ENCODE results near the gene GINS1. TPM values are rescaled to one million over a fixed set of nuclear protein-coding genes. Genes with fewer than 3 reads are reported as not detected.
"Not testable (repeated sequence)": the region's sequence is repeated elsewhere in the genome, so short reads cannot be mapped to it uniquely, and the experiment has no call there.

The GINS1 gene
- total and polyA plus RNA-seq, 4 donors, result 7.9 to 14.8 (median 12.5) TPM

- H3K4me1 ChIP-seq (ENCODE audit: control insufficient read depth, insufficient read depth, low read length), result no peaks in the 10 kb centered on the region
- H3K4me3 ChIP-seq (ENCODE audit: low read depth, low read length), result no peak overlapping the region
- no peak overlapping the region for H3K27ac ChIP-seq (ENCODE audit: low read depth, low read length)
- no peaks in the 10 kb centered on the region for H3K9me3 ChIP-seq (ENCODE audit: control insufficient read depth, insufficient read depth, low read length)
- no peaks in the 10 kb centered on the region for H3K27me3 ChIP-seq (ENCODE audit: control insufficient read depth, insufficient read depth, low read length)
- H3K36me3 ChIP-seq (ENCODE audit: control insufficient read depth, insufficient read depth, low read length), result peaks cover 58% of the 10 kb centered on the region
- no peak for DNase-seq (ENCODE audit: low read depth in 4 of 6, low spot score in 6 of 6)
- 92% methylated on average over 13 of the region's 13 CpGs for WGBS (ENCODE audit: insufficient coverage)
These were observed 62.1 kb downstream of the GINS1 start for GRCh38 chr20:25469558-25469957.

DNA sequence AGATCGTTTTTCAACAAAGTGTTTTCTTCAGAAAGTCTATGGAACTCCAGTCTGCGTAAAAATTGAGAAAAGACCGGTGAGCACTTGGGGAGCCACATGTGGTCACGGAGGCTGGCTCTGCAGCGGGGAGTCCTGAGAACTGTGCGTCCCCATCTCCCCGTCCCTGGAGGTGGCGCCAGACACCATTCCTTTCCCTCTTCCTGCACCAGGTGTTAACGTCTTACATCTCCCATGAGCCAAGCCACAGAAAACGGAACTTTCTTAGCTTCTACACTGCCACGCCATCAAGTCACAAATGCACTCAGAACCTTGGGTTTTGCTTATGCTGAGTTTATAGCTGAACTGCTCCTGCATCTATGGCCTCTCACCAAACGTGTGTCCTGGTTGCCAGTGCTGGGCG lies 62.6 kb downstream of the GINS1 start:
- DNase-seq (ENCODE audit: low read depth in 4 of 6, low spot score in 6 of 6), result peak in 3 of 6 donors; percentile 7 to 53 (median 51)
- H3K4me1 ChIP-seq (ENCODE audit: control insufficient read depth, insufficient read depth, low read length), result no peaks in the 10 kb centered on the region
- H3K27me3 ChIP-seq (ENCODE audit: control insufficient read depth, insufficient read depth, low read length), result no peaks in the 10 kb centered on the region
- H3K27ac ChIP-seq (ENCODE audit: low read depth, low read length), result no peak overlapping the region
- H3K9me3 ChIP-seq (ENCODE audit: control insufficient read depth, insufficient read depth, low read length), result no peaks in the 10 kb centered on the region
- no peak overlapping the region for H3K4me3 ChIP-seq (ENCODE audit: low read depth, low read length)
- WGBS (ENCODE audit: insufficient coverage), result 72% methylated on average over 12 of the region's 13 CpGs
- H3K36me3 ChIP-seq (ENCODE audit: control insufficient read depth, insufficient read depth, low read length), result peaks cover 56% of the 10 kb centered on the region

DNA sequence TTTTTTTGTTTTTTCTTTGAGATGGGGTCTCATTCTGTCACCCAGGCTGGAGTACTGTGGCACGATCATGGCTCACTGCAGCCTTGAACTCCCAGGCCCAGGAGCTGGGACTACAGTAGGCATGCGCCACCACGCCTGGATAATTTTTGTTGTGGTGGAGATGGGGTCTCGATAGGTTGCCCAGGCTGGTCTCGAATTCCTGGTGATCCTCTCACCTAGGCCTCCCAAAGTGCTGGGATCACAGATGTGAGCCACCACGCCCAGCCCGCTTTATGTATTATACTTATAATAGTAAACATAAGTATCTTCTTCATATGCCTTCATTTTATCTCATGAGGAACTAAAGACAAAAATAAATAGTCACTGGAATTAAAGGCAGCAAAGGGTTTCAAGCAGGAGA lies 63.5 kb downstream of the GINS1 start:
- Histone ChIP-seq H3K27ac (ENCODE audit: low read depth, low read length) (no peak overlapping the region), H3K27me3 (ENCODE audit: control insufficient read depth, insufficient read depth, low read length) (no peaks in the 10 kb centered on the region), H3K4me1 (ENCODE audit: control insufficient read depth, insufficient read depth, low read length) (no peaks in the 10 kb centered on the region), H3K9me3 (ENCODE audit: control insufficient read depth, insufficient read depth, low read length) (no peaks in the 10 kb centered on the region), H3K36me3 (ENCODE audit: control insufficient read depth, insufficient read depth, low read length) (peaks cover 56% of the 10 kb centered on the region), H3K4me3 (ENCODE audit: low read depth, low read length) (no peak overlapping the region)
- 94% methylated on average over 2 of the region's 7 CpGs for WGBS (ENCODE audit: insufficient coverage)
- no peak for DNase-seq (ENCODE audit: low read depth in 4 of 6, low spot score in 6 of 6)

- H3K36me3 ChIP-seq (ENCODE audit: control insufficient read depth, insufficient read depth, low read length), result peaks cover 63% of the 10 kb centered on the region
- not testable (repeated sequence) for H3K4me1 ChIP-seq (ENCODE audit: control insufficient read depth, insufficient read depth, low read length); H3K27me3 ChIP-seq (ENCODE audit: control insufficient read depth, insufficient read depth, low read length); H3K27ac ChIP-seq (ENCODE audit: low read depth, low read length); H3K9me3 ChIP-seq (ENCODE audit: control insufficient read depth, insufficient read depth, low read length); DNase-seq (ENCODE audit: low read depth in 4 of 6, low spot score in 6 of 6); H3K4me3 ChIP-seq (ENCODE audit: low read depth, low read length)
- WGBS (ENCODE audit: insufficient coverage), result no CpG with 5 or more reads among the region's 2 CpGs
These were observed 65.8 kb downstream of the GINS1 start for GRCh38 chr20:25473297-25473696.

- no peaks in the 10 kb centered on the region for H3K4me1 ChIP-seq (ENCODE audit: control insufficient read depth, insufficient read depth, low read length)
- no peak for DNase-seq (ENCODE audit: low read depth in 4 of 6, low spot score in 6 of 6)
- no peaks in the 10 kb centered on the region for H3K27me3 ChIP-seq (ENCODE audit: control insufficient read depth, insufficient read depth, low read length)
- no peaks in the 10 kb centered on the region for H3K9me3 ChIP-seq (ENCODE audit: control insufficient read depth, insufficient read depth, low read length)
- 95% methylated on average over 52 of the region's 52 CpGs for WGBS (ENCODE audit: insufficient coverage)
- H3K27ac ChIP-seq (ENCODE audit: low read depth, low read length), result no peak overlapping the region
- H3K4me3 ChIP-seq (ENCODE audit: low read depth, low read length), result no peak overlapping the region
- peaks cover 75% of the 10 kb centered on the region for H3K36me3 ChIP-seq (ENCODE audit: control insufficient read depth, insufficient read depth, low read length)
These were observed 68.9 kb downstream of the GINS1 start for GRCh38 chr20:25476106-25477013.

DNA sequence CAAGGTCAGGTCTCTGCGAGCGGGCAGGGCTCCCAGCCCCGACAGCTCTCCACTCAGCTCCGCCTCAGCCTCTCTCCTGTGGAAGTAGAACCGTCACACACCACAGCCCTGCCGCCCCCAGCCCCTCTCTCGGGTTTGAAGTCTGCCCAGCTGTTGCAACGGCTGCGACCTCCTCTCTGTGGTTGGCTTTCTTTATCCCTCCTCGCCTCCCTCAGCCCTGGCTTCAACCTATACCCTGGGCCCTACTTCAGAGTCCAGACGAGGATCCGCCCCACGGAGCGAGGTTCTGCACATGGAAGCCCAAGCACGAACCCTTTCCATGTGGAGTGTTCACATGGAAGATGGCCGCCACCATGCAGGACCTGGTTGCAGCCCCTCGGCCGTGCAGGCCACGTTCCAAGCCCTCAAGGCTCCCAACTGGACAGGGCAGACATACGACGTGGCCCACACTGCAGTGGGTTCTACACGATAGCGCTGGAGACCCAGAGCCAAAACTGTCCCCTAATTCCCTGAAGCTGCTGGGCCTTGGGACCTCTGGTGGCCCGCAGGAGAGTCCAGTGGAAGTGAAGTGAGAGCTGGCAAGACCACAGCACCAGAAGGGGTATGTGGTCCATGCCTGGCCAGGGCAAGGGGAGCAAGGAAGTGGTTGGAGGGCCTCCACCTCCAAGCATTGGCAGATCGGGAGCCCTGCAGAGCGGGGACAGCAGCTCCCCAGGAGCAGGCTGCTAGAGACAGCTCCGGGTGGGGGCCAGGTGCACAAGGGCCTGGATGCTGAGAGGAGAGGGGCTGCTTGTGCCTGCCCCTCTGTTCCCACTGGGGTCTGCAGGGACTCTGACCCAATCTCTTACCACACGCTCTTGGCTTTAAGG lies 69.8 kb downstream of the GINS1 start:
- DNase-seq (ENCODE audit: low read depth in 4 of 6, low spot score in 6 of 6), result no peak
- H3K9me3 ChIP-seq (ENCODE audit: control insufficient read depth, insufficient read depth, low read length), result no peaks in the 10 kb centered on the region
- no peaks in the 10 kb centered on the region for H3K4me1 ChIP-seq (ENCODE audit: control insufficient read depth, insufficient read depth, low read length)
- no peak overlapping the region for H3K27ac ChIP-seq (ENCODE audit: low read depth, low read length)
- 95% methylated on average over 25 of the region's 28 CpGs for WGBS (ENCODE audit: insufficient coverage)
- H3K4me3 ChIP-seq (ENCODE audit: low read depth, low read length), result no peak overlapping the region
- H3K27me3 ChIP-seq (ENCODE audit: control insufficient read depth, insufficient read depth, low read length), result no peaks in the 10 kb centered on the region
- H3K36me3 ChIP-seq (ENCODE audit: control insufficient read depth, insufficient read depth, low read length), result peaks cover 83% of the 10 kb centered on the region

DNA sequence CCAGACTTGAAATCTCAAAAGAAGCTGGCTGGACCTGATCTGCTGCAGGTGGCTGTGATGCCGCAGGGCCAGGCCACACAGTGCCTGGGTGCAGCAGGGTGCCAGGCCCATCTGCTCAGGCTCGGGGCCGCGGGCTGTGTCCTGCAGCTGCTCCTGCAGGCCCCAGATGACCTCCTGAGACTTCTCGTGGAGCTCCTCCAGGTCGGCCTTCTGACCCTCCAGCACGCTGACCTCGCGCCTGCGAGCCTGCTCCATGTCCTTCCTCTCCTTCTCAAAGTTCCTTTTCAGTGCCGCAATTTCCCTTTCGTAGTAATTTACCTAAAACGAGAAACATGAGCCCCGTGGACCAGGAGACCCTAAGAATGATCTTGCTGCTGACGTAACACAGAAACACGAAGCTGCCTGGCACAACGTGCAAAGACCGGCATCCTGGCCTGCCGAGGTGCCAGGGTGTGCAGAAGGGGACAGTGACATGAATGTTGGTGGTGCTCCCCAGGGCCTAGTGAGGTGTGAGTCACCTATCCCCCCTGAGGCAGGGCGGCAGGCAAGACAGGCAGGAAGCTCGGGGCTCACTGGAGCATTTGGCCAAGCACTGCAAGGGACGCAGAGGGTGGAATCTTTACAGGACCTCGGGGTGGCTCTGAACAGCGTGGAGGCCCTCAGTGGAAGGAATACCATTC lies 71.6 kb downstream of the GINS1 start:
- DNase-seq (ENCODE audit: low read depth in 4 of 6, low spot score in 6 of 6), result no peak
- Histone ChIP-seq H3K27me3 (ENCODE audit: control insufficient read depth, insufficient read depth, low read length) (no peaks in the 10 kb centered on the region), H3K27ac (ENCODE audit: low read depth, low read length) (no peak overlapping the region), H3K4me1 (ENCODE audit: control insufficient read depth, insufficient read depth, low read length) (no peaks in the 10 kb centered on the region), H3K36me3 (ENCODE audit: control insufficient read depth, insufficient read depth, low read length) (peaks cover 85% of the 10 kb centered on the region), H3K9me3 (ENCODE audit: control insufficient read depth, insufficient read depth, low read length) (no peaks in the 10 kb centered on the region), H3K4me3 (ENCODE audit: low read depth, low read length) (no peak overlapping the region)
- 93% methylated on average over 24 of the region's 24 CpGs for WGBS (ENCODE audit: insufficient coverage)

DNA sequence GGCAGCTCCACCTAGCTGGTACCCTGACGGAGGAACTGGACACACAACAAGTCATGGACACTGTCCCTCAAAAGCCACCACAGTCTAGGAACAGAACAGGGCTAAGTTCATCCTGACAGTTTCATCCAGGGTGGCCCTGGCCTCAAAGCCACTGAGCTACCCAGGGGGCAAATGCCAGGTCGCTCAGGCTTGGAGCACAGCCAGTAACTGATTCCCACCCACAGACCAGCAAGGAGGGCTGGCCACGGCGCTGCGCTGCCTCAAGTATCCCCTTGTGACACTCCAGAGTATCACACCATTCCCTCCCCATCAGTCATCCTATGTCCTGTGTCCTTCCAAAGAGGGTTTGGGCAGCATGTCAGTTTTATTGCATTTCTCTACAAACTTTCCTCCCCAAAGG lies 72.2 kb downstream of the GINS1 start:
- no peak for DNase-seq (ENCODE audit: low read depth in 4 of 6, low spot score in 6 of 6)
- 79% methylated on average over 5 of the region's 5 CpGs for WGBS (ENCODE audit: insufficient coverage)
- Histone ChIP-seq H3K4me3 (ENCODE audit: low read depth, low read length) (no peak overlapping the region), H3K4me1 (ENCODE audit: control insufficient read depth, insufficient read depth, low read length) (no peaks in the 10 kb centered on the region), H3K9me3 (ENCODE audit: control insufficient read depth, insufficient read depth, low read length) (no peaks in the 10 kb centered on the region), H3K27ac (ENCODE audit: low read depth, low read length) (no peak overlapping the region), H3K27me3 (ENCODE audit: control insufficient read depth, insufficient read depth, low read length) (no peaks in the 10 kb centered on the region), H3K36me3 (ENCODE audit: control insufficient read depth, insufficient read depth, low read length) (peaks cover 86% of the 10 kb centered on the region)

DNA sequence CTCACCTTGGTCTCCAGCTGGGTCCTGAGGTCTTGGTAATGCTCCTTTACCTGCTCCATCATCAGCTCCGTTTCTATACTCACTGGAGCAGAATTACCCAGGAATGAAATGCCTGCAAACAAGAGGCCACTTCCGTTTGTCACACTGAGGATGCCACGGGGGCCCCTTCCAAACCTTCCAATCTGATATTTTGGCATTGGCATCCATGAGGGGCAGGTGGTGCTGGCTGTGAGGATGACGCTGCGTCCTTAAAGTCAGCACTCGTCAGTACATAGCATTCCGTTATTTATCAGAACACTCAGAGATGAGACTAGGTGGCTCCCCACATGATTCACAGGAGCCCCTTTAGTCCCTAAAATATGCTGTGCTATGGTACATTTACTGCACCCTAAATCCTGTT lies 72.7 kb downstream of the GINS1 start:
- Histone ChIP-seq H3K4me1 (ENCODE audit: control insufficient read depth, insufficient read depth, low read length) (no peaks in the 10 kb centered on the region), H3K27me3 (ENCODE audit: control insufficient read depth, insufficient read depth, low read length) (no peaks in the 10 kb centered on the region), H3K36me3 (ENCODE audit: control insufficient read depth, insufficient read depth, low read length) (peaks cover 83% of the 10 kb centered on the region), H3K27ac (ENCODE audit: low read depth, low read length) (no peak overlapping the region), H3K9me3 (ENCODE audit: control insufficient read depth, insufficient read depth, low read length) (no peaks in the 10 kb centered on the region), H3K4me3 (ENCODE audit: low read depth, low read length) (no peak overlapping the region)
- WGBS (ENCODE audit: insufficient coverage), result 84% methylated on average over 3 of the region's 7 CpGs
- peak in 1 of 6 donors; percentile 5 for DNase-seq (ENCODE audit: low read depth in 4 of 6, low spot score in 6 of 6)
